H9 (cell line): Measurements from ENCODE around the gene CCSER1. TPM values are rescaled to one million over a fixed set of nuclear protein-coding genes. Genes with fewer than 3 reads are reported as not detected.

ENCODE experiments used
- DNase-seq: peaks from one replicate; pipeline ENCODE4 v3.0.0-alpha.2; 2017
- H2AFZ ChIP-seq: one replicate; pipeline ENCODE4 v1.6.1; 2013; ENCODE audit warnings: mild to moderate bottlenecking, low read length, control low read depth, moderate library complexity
- H2AK5ac ChIP-seq: 2 replicates; pipeline ENCODE4 v1.6.1; 2013; ENCODE audit warnings: low read length, control low read depth, mixed read lengths; ENCODE audit not compliant: insufficient read length
- H2BK120ac ChIP-seq: one replicate; pipeline ENCODE4 v1.6.1; 2013; ENCODE audit warnings: low read depth, mild to moderate bottlenecking, low read length, control low read depth, inconsistent platforms; ENCODE audit not compliant: poor library complexity, severe bottlenecking
- H2BK12ac ChIP-seq: 2 replicates; pipeline ENCODE4 v1.6.1; 2013; ENCODE audit warnings: low read length, control low read depth, mixed read lengths, low read depth; ENCODE audit not compliant: insufficient read length
- H2BK15ac ChIP-seq: 2 replicates; pipeline ENCODE4 v1.6.1; 2013; ENCODE audit warnings: low read depth, low read length, control low read depth
- H2BK20ac ChIP-seq: one replicate; pipeline ENCODE4 v1.6.1; 2013; ENCODE audit warnings: low read depth, mild to moderate bottlenecking, low read length, control low read depth, inconsistent platforms; ENCODE audit not compliant: poor library complexity, severe bottlenecking
- H2BK5ac ChIP-seq: 2 replicates; pipeline ENCODE4 v1.6.1; 2013; ENCODE audit warnings: low read length, control low read depth, mixed read lengths; ENCODE audit not compliant: insufficient read length
- H3K14ac ChIP-seq: 2 replicates; pipeline ENCODE4 v1.6.1; 2013; ENCODE audit warnings: low read length, control low read depth; ENCODE audit not compliant: insufficient read depth
- H3K18ac ChIP-seq: 2 replicates; pipeline ENCODE4 v1.6.1; 2013; ENCODE audit warnings: low read depth, mild to moderate bottlenecking, mixed read lengths, low read length, control low read depth; ENCODE audit not compliant: insufficient read length
- H3K23ac ChIP-seq: 2 replicates; pipeline ENCODE4 v1.6.1; 2013; ENCODE audit warnings: low read length, control low read depth, mixed read lengths, low read depth; ENCODE audit not compliant: insufficient read length
- H3K23me2 ChIP-seq: 2 replicates; pipeline ENCODE4 v1.6.1; 2013; ENCODE audit warnings: low read depth, mild to moderate bottlenecking, mixed read lengths, low read length, control low read depth; ENCODE audit not compliant: insufficient read length, poor library complexity, severe bottlenecking
- H3K27ac ChIP-seq: 2 replicates; pipeline ENCODE4 v1.5.1; 2013; ENCODE audit warnings: low read length, control low read depth, mixed read lengths, low read depth; ENCODE audit not compliant: insufficient read length
- H3K27me3 ChIP-seq: 2 replicates; pipeline ENCODE4 v1.6.1; 2013; ENCODE audit warnings: low read length, control low read depth, inconsistent platforms; ENCODE audit not compliant: insufficient read depth
- H3K4ac ChIP-seq: 2 replicates; pipeline ENCODE4 v1.6.1; 2013; ENCODE audit warnings: low read depth, mild to moderate bottlenecking, control low read depth, inconsistent platforms, low read length, moderate library complexity
- H3K4me1 ChIP-seq: 2 replicates; pipeline ENCODE4 v1.6.1; 2013; ENCODE audit warnings: low read length, control low read depth, inconsistent platforms; ENCODE audit not compliant: insufficient read depth
- H3K4me2 ChIP-seq: 2 replicates; pipeline ENCODE4 v1.6.1; 2013; ENCODE audit warnings: low read length, control low read depth, mixed read lengths; ENCODE audit not compliant: insufficient read length, insufficient read depth
- H3K56ac ChIP-seq: 2 replicates; pipeline ENCODE4 v1.6.1; 2013; ENCODE audit warnings: low read depth, mild to moderate bottlenecking, mixed read lengths, low read length, control low read depth; ENCODE audit not compliant: insufficient read length
- H3K79me1 ChIP-seq: 2 replicates; pipeline ENCODE4 v1.6.1; 2013; ENCODE audit warnings: low read depth, mild to moderate bottlenecking, moderate library complexity, low read length, control low read depth, inconsistent platforms; ENCODE audit not compliant: insufficient read depth, poor library complexity, severe bottlenecking
- H3K79me2 ChIP-seq: 2 replicates; pipeline ENCODE4 v1.6.1; 2013; ENCODE audit warnings: low read length, control low read depth, inconsistent platforms; ENCODE audit not compliant: insufficient read depth
- H3K9ac ChIP-seq: 2 replicates; pipeline ENCODE4 v1.6.1; 2013; ENCODE audit warnings: low read length, control low read depth, mixed read lengths; ENCODE audit not compliant: insufficient read length; ENCODE audit errors: extremely low read depth
- H3K9me3 ChIP-seq: one replicate; pipeline ENCODE4 v1.6.1; 2013; ENCODE audit warnings: low read depth, low read length, inconsistent platforms; ENCODE audit not compliant: control insufficient read depth
- H3T11ph ChIP-seq: one replicate; pipeline ENCODE4 v1.6.1; 2013; ENCODE audit warnings: mild to moderate bottlenecking, low read length, control low read depth, inconsistent platforms
- H4K20me1 ChIP-seq: one replicate; pipeline ENCODE4 v1.6.1; 2013; ENCODE audit not compliant: control insufficient read depth, insufficient read length, insufficient read depth
- H4K5ac ChIP-seq: 2 replicates; pipeline ENCODE4 v1.6.1; 2013; ENCODE audit warnings: low read depth, mild to moderate bottlenecking, mixed read lengths, low read length, control low read depth; ENCODE audit not compliant: insufficient read length
- H4K8ac ChIP-seq: replicated peaks from 2 replicates; pipeline ENCODE4 v1.6.1; 2013; ENCODE audit warnings: low read length, control low read depth, mixed read lengths, low read depth; ENCODE audit not compliant: insufficient read length
- H4K91ac ChIP-seq: 2 replicates; pipeline ENCODE4 v1.6.1; 2013; ENCODE audit warnings: low read depth, mild to moderate bottlenecking, moderate library complexity, mixed read lengths, low read length, control low read depth; ENCODE audit not compliant: insufficient read length
- H3K27ac Mint-ChIP-seq, 3 experiments: 2 replicates in 2 of 3; 3 replicates in 1 of 3; pipeline ENCODE4 v1.8.0; 2020 to 2021; ENCODE audit warnings: mixed read lengths in 3 of 3, mild to moderate bottlenecking in 1 of 3, moderate library complexity in 1 of 3
- H3K27me3 Mint-ChIP-seq: 2 replicates; pipeline ENCODE4 v1.8.0; 2021; ENCODE audit warnings: low read depth, mild to moderate bottlenecking, moderate library complexity, mixed read lengths
- H3K36me3 Mint-ChIP-seq, 3 experiments: 2 replicates in 2 of 3; 3 replicates in 1 of 3; pipeline ENCODE4 v1.8.0; 2020 to 2021; ENCODE audit warnings: low read depth in 3 of 3, mixed read lengths in 3 of 3; ENCODE audit not compliant: insufficient read depth in 1 of 3
- H3K4me1 Mint-ChIP-seq, 2 experiments: 2 replicates each; pipeline ENCODE4 v1.8.0; 2020; ENCODE audit warnings: mixed read lengths in 2 of 2
- H3K4me3 Mint-ChIP-seq, 2 experiments: 2 replicates in 1 of 2; 3 replicates in 1 of 2; pipeline ENCODE4 v1.8.0; 2020 to 2021; ENCODE audit warnings: mild to moderate bottlenecking in 2 of 2, mixed read lengths in 2 of 2, moderate library complexity in 1 of 2
- H3K9me3 Mint-ChIP-seq, 2 experiments: 2 replicates in 1 of 2; 3 replicates in 1 of 2; pipeline ENCODE4 v1.8.0; 2020; ENCODE audit warnings: mild to moderate bottlenecking in 2 of 2, mixed read lengths in 2 of 2, moderate library complexity in 1 of 2
- CTCF ChIP-seq: fragments of 200-600 bp; sonication (generic); conservative IDR thresholded peaks from 3 replicates; pipeline ENCODE4 v1.8.0; 2021; ENCODE audit warnings: antibody characterized with exemption, mild to moderate bottlenecking
- WGBS: extraction: QIAGEN DNeasy Blood & Tissue Kit; methylation state at CpG from one replicate; pipeline ENCODE4 v1.1.7; 2013; ENCODE audit warnings: missing lambda C conversion rate, low lambda C conversion rate, mixed read lengths; ENCODE audit not compliant: insufficient read length; ENCODE audit errors: extremely low coverage; 5-methylcytosine and 5-hydroxymethylcytosine counted together
- total RNA-seq: library from RNA; stranded (reverse); gene quantifications from 2 replicates; pipeline ENCODE4 v1.2.1, GENCODE V29; 2021

The CCSER1 gene
- total RNA-seq, 1 experiment from 2014 or later, result 0.37 TPM

- Histone ChIP-seq H3K79me1 (no peaks in the 10 kb centered on the region), H3K9ac (no peak overlapping the region), H2AK5ac (no peak overlapping the region), H4K5ac (no peak overlapping the region), H3K23me2 (no peaks in the 10 kb centered on the region), H2BK15ac (no peak overlapping the region), H4K20me1 (no peaks in the 10 kb centered on the region), H3K4me2 (no peak overlapping the region), H4K8ac (no peak overlapping the region), H2AFZ (no peak overlapping the region), H2BK120ac (no peak overlapping the region), H3T11ph (no peak overlapping the region), H4K91ac (no peak overlapping the region), H2BK12ac (no peak overlapping the region), H2BK5ac (no peak overlapping the region), H2BK20ac (no peak overlapping the region), H3K56ac (no peak overlapping the region), H3K18ac (no peak overlapping the region), H3K4ac (no peak overlapping the region), H3K23ac (no peak overlapping the region), H3K27ac (no peak overlapping the region), H3K9me3 (no peaks in the 10 kb centered on the region), H3K27me3 (no peaks in the 10 kb centered on the region), H3K4me1 (no peaks in the 10 kb centered on the region), H3K79me2 (no peaks in the 10 kb centered on the region), H3K14ac (no peak overlapping the region)
- Mint-ChIP-seq H3K4me1 (peaks cover 0 to 7% of the 10 kb centered on the region in 2 experiments; a peak in 2 of 4 replicates), H3K4me3 (no peak overlapping the region), H3K27me3 (no peaks in the 10 kb centered on the region), H3K9me3 (no peaks in the 10 kb centered on the region), H3K27ac (no peak overlapping the region), H3K36me3 (no peaks in the 10 kb centered on the region)
- no peak for DNase-seq
- no CpG with 5 or more reads among the region's 5 CpGs for WGBS
- TF ChIP-seq CTCF, result no peak
Measured at GRCh38 chr4:90543419-90544170, 416.4 kb downstream of the CCSER1 start.
